Panc1 (cell line): ENCODE results near the gene ZNF462.

Experiments
- CTCF ChIP-seq: fragments of 450-650 bp; IDR thresholded peaks from 2 replicates; pipeline ENCODE4 v1.5.1; 2017; ENCODE audit warnings: mild to moderate bottlenecking
- POLR2AphosphoS5 ChIP-seq: IDR thresholded peaks from 2 replicates; pipeline ENCODE4 v1.6.1; 2012; ENCODE audit warnings: mild to moderate bottlenecking, low read depth, low read length, moderate library complexity
- REST ChIP-seq, 2 experiments: IDR thresholded peaks; 2 replicates each; pipeline ENCODE4 v1.6.1; 2011 to 2012; ENCODE audit warnings: low read depth in 2 of 2, control low read depth in 1 of 2, low read length in 1 of 2, mild to moderate bottlenecking in 1 of 2, moderate library complexity in 1 of 2; ENCODE audit not compliant: insufficient read depth in 1 of 2
- SIN3A ChIP-seq: IDR thresholded peaks from 2 replicates; pipeline ENCODE4 v1.6.1; 2012; ENCODE audit warnings: low read depth, mild to moderate bottlenecking, low read length, moderate library complexity, borderline replicate concordance; ENCODE audit not compliant: insufficient read depth
- TCF7L2 ChIP-seq: IDR thresholded peaks from 2 replicates; pipeline ENCODE4 v1.6.1; 2011; ENCODE audit warnings: mild to moderate bottlenecking, low read depth, low read length, inconsistent platforms

- TF ChIP-seq CTCF (no peak), TCF7L2 (no peak), POLR2AphosphoS5 (no peak; the same call in 1 of the 2 replicates), SIN3A (no peak), REST (IDR thresholded peaks at IDR 0.05; ENCODE audit: insufficient read depth in 1 of 2, low read depth in 2 of 2, low read length in 1 of 2) (no peak)
These were observed 2.8 kb upstream of the ZNF462 start for GRCh38 chr9:106859957-106860720.
